ENCODE measurements around the gene TMEM132D.

The TMEM132D gene

DNA sequence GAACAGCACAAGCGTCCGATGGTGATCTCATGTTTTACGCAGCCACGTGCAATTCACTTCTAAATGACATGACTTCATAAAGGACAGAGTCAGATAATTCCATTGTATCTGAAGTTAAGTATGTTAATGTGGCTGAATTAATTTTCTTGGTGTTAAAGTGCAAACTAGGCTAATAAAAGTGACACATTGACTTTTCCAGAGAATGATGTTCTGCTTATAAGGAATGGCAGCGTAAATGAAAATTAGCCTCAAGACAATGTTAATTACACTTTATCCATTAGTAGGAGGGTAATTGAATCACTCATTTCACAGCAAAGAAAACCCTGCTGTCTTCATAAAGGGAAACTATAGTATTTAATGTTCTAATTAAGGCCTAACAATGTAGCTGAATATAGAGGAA, 624.1 kb downstream of the TMEM132D start:
- Histone ChIP-seq H3K4me3 (ENCODE audit: insufficient read depth, low read length, poor library complexity, severe bottlenecking) (no peak overlapping the region), H3K79me2 (ENCODE audit: insufficient read depth, low read length) (no peaks in the 10 kb centered on the region), H3K27me3 (ENCODE audit: low read length) (no peaks in the 10 kb centered on the region), H4K20me1 (ENCODE audit: low read depth, low read length) (no peaks in the 10 kb centered on the region), H3K9ac (ENCODE audit: low read length) (no peak overlapping the region), H3K36me3 (ENCODE audit: low read length) (no peaks in the 10 kb centered on the region), H3K9me2 (replicated peaks; ENCODE audit: insufficient read depth, low read length) (no peaks in the 10 kb centered on the region; the same call in 1 of the 2 replicates), H3K27ac (ENCODE audit: low read depth, low read length) (no peak overlapping the region), H3K4me2 (ENCODE audit: low read depth, low read length, poor library complexity, severe bottlenecking) (no peak overlapping the region), H2AFZ (ENCODE audit: low read depth, low read length, severe bottlenecking) (no peak overlapping the region), H3K9me3 (ENCODE audit: insufficient read depth, low read length) (no peaks in the 10 kb centered on the region; the same call in 1 of the 2 replicates), H3F3A (ENCODE audit: insufficient read depth) (no peaks in the 10 kb centered on the region)
- TF ChIP-seq, protein P1, sequence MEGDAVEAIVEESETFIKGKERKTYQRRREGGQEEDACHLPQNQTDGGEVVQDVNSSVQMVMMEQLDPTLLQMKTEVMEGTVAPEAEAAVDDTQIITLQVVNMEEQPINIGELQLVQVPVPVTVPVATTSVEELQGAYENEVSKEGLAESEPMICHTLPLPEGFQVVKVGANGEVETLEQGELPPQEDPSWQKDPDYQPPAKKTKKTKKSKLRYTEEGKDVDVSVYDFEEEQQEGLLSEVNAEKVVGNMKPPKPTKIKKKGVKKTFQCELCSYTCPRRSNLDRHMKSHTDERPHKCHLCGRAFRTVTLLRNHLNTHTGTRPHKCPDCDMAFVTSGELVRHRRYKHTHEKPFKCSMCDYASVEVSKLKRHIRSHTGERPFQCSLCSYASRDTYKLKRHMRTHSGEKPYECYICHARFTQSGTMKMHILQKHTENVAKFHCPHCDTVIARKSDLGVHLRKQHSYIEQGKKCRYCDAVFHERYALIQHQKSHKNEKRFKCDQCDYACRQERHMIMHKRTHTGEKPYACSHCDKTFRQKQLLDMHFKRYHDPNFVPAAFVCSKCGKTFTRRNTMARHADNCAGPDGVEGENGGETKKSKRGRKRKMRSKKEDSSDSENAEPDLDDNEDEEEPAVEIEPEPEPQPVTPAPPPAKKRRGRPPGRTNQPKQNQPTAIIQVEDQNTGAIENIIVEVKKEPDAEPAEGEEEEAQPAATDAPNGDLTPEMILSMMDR (IDR thresholded peaks at IDR 0.05; ENCODE audit: insufficient read depth, low read length, poor library complexity, severe bottlenecking) = no peak
- no peak for TF ChIP-seq EZH2phosphoT487 (conservative IDR thresholded peaks at IDR 0.05; ENCODE audit: low read length)

DNA sequence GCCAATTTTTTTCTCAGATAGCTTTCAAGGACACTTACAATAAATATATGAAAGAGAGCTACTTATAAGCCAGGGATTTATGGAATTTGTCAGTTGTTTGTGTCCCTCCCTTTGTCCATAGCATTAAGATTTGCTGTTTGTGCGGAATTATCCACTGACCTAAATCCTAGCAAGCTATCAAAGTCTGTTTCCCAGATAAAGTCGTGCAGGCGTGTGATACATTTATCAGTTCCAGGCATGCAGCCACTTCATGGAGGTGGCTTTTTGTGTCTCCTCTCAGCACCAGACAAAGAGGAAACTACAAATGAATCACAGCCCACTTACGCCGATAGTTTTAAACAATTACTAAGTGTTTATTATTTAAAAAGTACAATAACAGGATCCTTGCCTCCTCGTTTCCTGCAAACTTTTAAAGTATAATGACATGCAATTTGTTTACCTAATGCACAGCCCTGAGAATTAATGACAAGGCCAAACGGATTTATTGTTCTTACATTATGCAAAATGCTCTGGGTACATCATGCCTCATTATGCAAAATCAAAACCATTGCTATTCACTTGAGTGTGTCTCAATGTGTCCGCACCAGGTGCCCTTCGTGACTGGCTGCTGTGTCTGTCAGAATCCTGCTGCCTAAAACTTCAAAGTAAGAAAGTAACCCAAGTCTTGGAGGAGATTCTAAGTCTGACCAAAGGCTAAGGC, 627.3 kb downstream of the TMEM132D start:
- H3K9me3 ChIP-seq (ENCODE audit: insufficient read depth, low read length) = no peaks in the 10 kb centered on the region
- no peak overlapping the region for H3K9ac ChIP-seq (ENCODE audit: low read length)
- no peak for TF ChIP-seq EZH2phosphoT487 (conservative IDR thresholded peaks at IDR 0.05; ENCODE audit: low read length)
- TF ChIP-seq, protein P1 (IDR thresholded peaks at IDR 0.05; ENCODE audit: insufficient read depth, low read length, poor library complexity, severe bottlenecking) = no peak
- no peaks in the 10 kb centered on the region for H4K20me1 ChIP-seq (ENCODE audit: low read depth, low read length)
- H3K36me3 ChIP-seq (ENCODE audit: low read length) = no peaks in the 10 kb centered on the region
- no peak overlapping the region for H2AFZ ChIP-seq (ENCODE audit: low read depth, low read length, severe bottlenecking)
- H3K27me3 ChIP-seq (ENCODE audit: low read length) = no peaks in the 10 kb centered on the region
- H3K4me2 ChIP-seq (ENCODE audit: low read depth, low read length, poor library complexity, severe bottlenecking) = no peak overlapping the region
- no peak overlapping the region for H3K27ac ChIP-seq (ENCODE audit: low read depth, low read length)
- no peak overlapping the region for H3K4me3 ChIP-seq (ENCODE audit: insufficient read depth, low read length, poor library complexity, severe bottlenecking)
- H3K9me2 ChIP-seq (replicated peaks; ENCODE audit: insufficient read depth, low read length) = no peaks in the 10 kb centered on the region
- H3K79me2 ChIP-seq (ENCODE audit: insufficient read depth, low read length) = no peaks in the 10 kb centered on the region
- H3F3A ChIP-seq (ENCODE audit: insufficient read depth) = no peaks in the 10 kb centered on the region

DNA sequence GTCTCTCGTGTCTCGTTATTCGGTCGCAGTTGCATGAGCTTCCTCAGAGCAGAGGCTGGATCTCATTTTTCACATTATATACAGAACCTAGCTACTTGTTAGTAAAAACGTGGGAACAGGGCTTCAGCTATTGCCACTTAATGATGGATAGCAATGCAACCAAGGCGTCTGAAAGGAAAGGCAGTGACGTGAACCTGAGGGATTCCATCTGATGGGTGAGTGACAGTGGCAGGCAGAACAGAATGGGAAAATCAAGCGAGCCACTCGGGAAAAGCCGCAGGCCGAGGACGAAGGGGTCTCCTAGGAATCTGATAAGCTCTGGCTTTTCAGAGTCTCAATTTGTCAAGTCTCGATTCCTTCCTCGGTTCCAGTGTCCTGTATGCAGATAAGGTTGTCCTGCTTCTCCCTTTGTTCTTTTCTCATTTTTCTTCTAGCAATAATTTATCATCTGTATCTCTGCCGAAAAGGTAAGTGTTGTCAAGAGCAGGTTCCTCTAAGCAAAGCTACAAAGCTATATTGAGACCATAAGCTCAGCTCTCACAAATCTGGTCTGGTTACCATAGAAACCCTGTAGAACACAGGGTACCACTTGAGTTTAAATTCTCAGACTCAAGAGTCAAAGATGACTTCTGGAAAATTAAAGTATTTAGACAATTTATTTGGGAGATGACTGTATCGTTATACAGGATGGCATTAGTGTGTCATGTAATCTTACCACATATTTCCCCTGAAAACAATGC, 633.9 kb downstream of the TMEM132D start:
- no peaks in the 10 kb centered on the region for H4K20me1 ChIP-seq (ENCODE audit: low read depth, low read length)
- no peaks in the 10 kb centered on the region for H3F3A ChIP-seq (ENCODE audit: insufficient read depth)
- H3K79me2 ChIP-seq (ENCODE audit: insufficient read depth, low read length) = no peaks in the 10 kb centered on the region
- H3K9me2 ChIP-seq (replicated peaks; ENCODE audit: insufficient read depth, low read length) = no peaks in the 10 kb centered on the region
- no peak overlapping the region for H3K27ac ChIP-seq (ENCODE audit: low read depth, low read length)
- H3K4me3 ChIP-seq (ENCODE audit: insufficient read depth, low read length, poor library complexity, severe bottlenecking) = no peak overlapping the region
- H3K9ac ChIP-seq (ENCODE audit: low read length) = no peak overlapping the region
- no peaks in the 10 kb centered on the region for H3K9me3 ChIP-seq (ENCODE audit: insufficient read depth, low read length)
- H3K36me3 ChIP-seq (ENCODE audit: low read length) = no peaks in the 10 kb centered on the region
- no peak for TF ChIP-seq EZH2phosphoT487 (conservative IDR thresholded peaks at IDR 0.05; ENCODE audit: low read length)
- TF ChIP-seq, protein P1 (IDR thresholded peaks at IDR 0.05; ENCODE audit: insufficient read depth, low read length, poor library complexity, severe bottlenecking) = no peak
- no peak overlapping the region for H2AFZ ChIP-seq (ENCODE audit: low read depth, low read length, severe bottlenecking)
- H3K27me3 ChIP-seq (ENCODE audit: low read length) = no peaks in the 10 kb centered on the region
- H3K4me2 ChIP-seq (ENCODE audit: low read depth, low read length, poor library complexity, severe bottlenecking) = no peak overlapping the region

All from SU-DHL-6 (cell line).